NB4 (cell line): ENCODE results near the gene B4GALT3.

ENCODE experiments used
- CTCF ChIP-seq: IDR thresholded peaks from one replicate; pipeline ENCODE4 v1.5.1; 2012; ENCODE audit warnings: low read depth, low read length
- POLR2A ChIP-seq: IDR thresholded peaks from 2 replicates; pipeline ENCODE4 v1.6.1; 2011; ENCODE audit warnings: mild to moderate bottlenecking; ENCODE audit not compliant: insufficient read length; ENCODE audit errors: extremely low read depth

- TF ChIP-seq CTCF: no peak
- no peak for TF ChIP-seq POLR2A
Observed at GRCh38 chr1:161199506-161200139, 22.3 kb upstream of the B4GALT3 start.
